Hypothalamus (tissue), 51 donors: ENCODE measurements around the gene TRIM28.
A peak's percentile ranks its signal among the peaks of the same experiment; 100 is the strongest.
"Not testable (repeated sequence)": the region's sequence is repeated elsewhere in the genome, so short reads cannot be mapped to it uniquely, and the experiment has no call there.

Source experiments
- DNase-seq, 51 donors: peaks; one replicate each; lab custom pipeline; 2025; lab: John Stamatoyannopoulos, UW

TRIM28 gene

GRCh38 chr19:58518256-58519086, 25.4 kb upstream of the TRIM28 start:
- no peak for DNase-seq

GRCh38 chr19:58519087-58519354, 24.8 kb upstream of the TRIM28 start:
- DNase-seq: peak in 36 of 51 donors; percentile 9 to 68 (median 48)

GRCh38 chr19:58519355-58520256, 24.3 kb upstream of the TRIM28 start, which contains the start of gene ZBTB45:
Gene ZBTB45, minus strand, starts transcription at chr19:58519810. Its CDS starts 2,137 bp downstream, at chr19:58517673.
- DNase-seq: peak; percentile 35 to 96 (median 88)

- DNase-seq: no peak
Measured at GRCh38 chr19:58520257-58520599, 23.6 kb upstream of the TRIM28 start.

- DNase-seq: no peak
Measured at GRCh38 chr19:58521651-58522050, 22.2 kb upstream of the TRIM28 start.

GRCh38 chr19:58522709-58523108, 21.2 kb upstream of the TRIM28 start:
- no peak for DNase-seq

- no peak for DNase-seq
Measured at GRCh38 chr19:58529405-58529804, 14.5 kb upstream of the TRIM28 start.

GRCh38 chr19:58531034-58531840, 12.6 kb upstream of the TRIM28 start:
- no peak for DNase-seq

GRCh38 chr19:58535857-58536256, 8.0 kb upstream of the TRIM28 start:
- DNase-seq: no peak

- DNase-seq: no peak
Measured at GRCh38 chr19:58536852-58537798, 6.7 kb upstream of the TRIM28 start.

- DNase-seq: no peak
Measured at GRCh38 chr19:58538257-58539168, 5.4 kb upstream of the TRIM28 start.

- not testable (repeated sequence) for DNase-seq
Measured at GRCh38 chr19:58539169-58539559, 4.7 kb upstream of the TRIM28 start.

GRCh38 chr19:58542641-58543372, 1.1 kb upstream of the TRIM28 start:
- not testable (repeated sequence) for DNase-seq

- DNase-seq: no peak
Measured at GRCh38 chr19:58544591-58545285, 874 bp downstream of the TRIM28 start.

GRCh38 chr19:58545286-58546018, 1.6 kb downstream of the TRIM28 start:
- no peak for DNase-seq

- DNase-seq: no peak
Measured at GRCh38 chr19:58546019-58546530, 2.2 kb downstream of the TRIM28 start.
